ENCODE results near the gene ARHGAP24. TPM values are rescaled to one million over a fixed set of nuclear protein-coding genes. Genes with fewer than 3 reads are reported as not detected.
A peak's percentile ranks its signal among the peaks of the same experiment; 100 is the strongest.

Gene ARHGAP24
- total RNA-seq, 1 experiment from 2014 or later = 17.4 TPM

DNA sequence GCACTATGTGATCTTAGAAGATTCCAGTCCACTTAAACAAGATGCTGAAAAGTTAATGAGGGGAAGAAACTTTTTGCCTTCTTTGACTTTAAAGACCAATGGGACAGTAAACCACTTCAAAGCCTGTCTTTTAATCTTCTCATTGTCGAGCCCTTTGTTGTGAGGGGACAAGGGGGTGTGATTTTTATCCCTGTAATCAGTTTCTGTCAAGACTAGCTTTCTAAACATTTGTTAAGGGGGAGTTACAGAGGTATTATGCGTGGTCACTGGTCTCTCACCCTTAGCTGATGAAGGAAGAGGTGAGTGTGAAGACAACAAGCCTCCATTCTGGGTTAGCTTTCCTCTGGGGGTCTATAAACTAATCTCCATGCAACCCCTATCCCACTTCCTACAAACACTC lies 409.3 kb downstream of the ARHGAP24 start:
- H3K27ac ChIP-seq (ENCODE audit: low read length) = no peak overlapping the region
- DNase-seq (ENCODE audit: low read depth, low spot score) = no peak
- no peak overlapping the region for H3K4me3 ChIP-seq (ENCODE audit: low read depth in 2 of 2, low read length in 2 of 2)
- intact Hi-C loops (cut with micrococcal nuclease; ENCODE audit: unreplicated experiment) = no loop called here
- BruUV-seq (replicated peaks) = no TSS peak
- H3K27me3 ChIP-seq (ENCODE audit: control insufficient read depth, insufficient read depth, low read length) = no peaks in the 10 kb centered on the region
- no peak for TF ChIP-seq REST (IDR thresholded peaks at IDR 0.05; ENCODE audit: insufficient read depth in 1 of 2, low read depth in 2 of 2, low read length in 1 of 2)
- TF ChIP-seq POLR2AphosphoS5 (IDR thresholded peaks at IDR 0.05; ENCODE audit: low read depth, low read length) = no peak
- no peak for TF ChIP-seq SIN3A (IDR thresholded peaks at IDR 0.05; ENCODE audit: borderline replicate concordance, insufficient read depth, low read depth, low read length)
- no peak for TF ChIP-seq TCF7L2 (IDR thresholded peaks at IDR 0.05; ENCODE audit: low read depth, low read length)
- no peak for TF ChIP-seq CTCF (IDR thresholded peaks at IDR 0.05)
- H3K9me3 ChIP-seq (ENCODE audit: control insufficient read depth, insufficient read depth, low read depth, low read length) = no peaks in the 10 kb centered on the region
- ATAC-seq = no peak
- POLR2A ChIA-PET = no interaction called here
- H3K4me1 ChIP-seq (ENCODE audit: control insufficient read depth, insufficient read depth, low read length) = no peaks in the 10 kb centered on the region; the same call in 1 of the 2 replicates
- in situ Hi-C loops (cut with HindIII; ENCODE audit: low pct_unique_long_range_greater_than_20kb, low sequenced_read_pairs) = no loop called here
- CTCF ChIA-PET = no interaction called here
- no peaks in the 10 kb centered on the region for H3K36me3 ChIP-seq (ENCODE audit: control insufficient read depth, insufficient read depth, low read length)

GRCh38 chr4:85886665-85887064 lies 411.7 kb downstream of the ARHGAP24 start:
- CTCF ChIA-PET = no interaction called here
- POLR2A ChIA-PET = no interaction called here
- ATAC-seq = 0 out of 2 replicates have a peak, but pooled peaks have one; percentile 62
- Histone ChIP-seq H3K36me3 (ENCODE audit: control insufficient read depth, insufficient read depth, low read length) (no peaks in the 10 kb centered on the region), H3K27ac (ENCODE audit: low read length) (no peak overlapping the region), H3K9me3 (ENCODE audit: control insufficient read depth, insufficient read depth, low read depth, low read length) (no peaks in the 10 kb centered on the region), H3K27me3 (ENCODE audit: control insufficient read depth, insufficient read depth, low read length) (no peaks in the 10 kb centered on the region), H3K4me3 (ENCODE audit: low read depth in 2 of 2, low read length in 2 of 2) (no peak overlapping the region), H3K4me1 (ENCODE audit: control insufficient read depth, insufficient read depth, low read length) (no peaks in the 10 kb centered on the region; the same call in 1 of the 2 replicates)
- no TSS peak for BruUV-seq (replicated peaks)
- DNase-seq (ENCODE audit: low read depth, low spot score) = no peak
- intact Hi-C loops (cut with micrococcal nuclease; ENCODE audit: unreplicated experiment) = no loop called here
- in situ Hi-C loops (cut with HindIII; ENCODE audit: low pct_unique_long_range_greater_than_20kb, low sequenced_read_pairs) = no loop called here
- no peak for TF ChIP-seq POLR2AphosphoS5 (IDR thresholded peaks at IDR 0.05; ENCODE audit: low read depth, low read length)
- no peak for TF ChIP-seq TCF7L2 (IDR thresholded peaks at IDR 0.05; ENCODE audit: low read depth, low read length)
- TF ChIP-seq CTCF (IDR thresholded peaks at IDR 0.05) = no peak
- no peak for TF ChIP-seq REST (IDR thresholded peaks at IDR 0.05; ENCODE audit: insufficient read depth in 1 of 2, low read depth in 2 of 2, low read length in 1 of 2)
- TF ChIP-seq SIN3A (IDR thresholded peaks at IDR 0.05; ENCODE audit: borderline replicate concordance, insufficient read depth, low read depth, low read length) = no peak
